OCI-LY1 (cell line): ENCODE data around the gene CRYL1.

Source experiments
- CTCF ChIP-seq: fragments of 200-600 bp; sonication (generic), shearing (Covaris generic); IDR thresholded peaks from 2 replicates; pipeline ENCODE4 v1.5.1; 2017; ENCODE audit warnings: mild to moderate bottlenecking, antibody characterized with exemption, low read length, moderate library complexity, mixed read lengths
- EZH2 ChIP-seq: fragments of 200-600 bp; sonication (generic), shearing (Covaris generic); IDR thresholded peaks from 2 replicates; pipeline ENCODE4 v1.8.0; 2017; ENCODE audit warnings: borderline replicate concordance, mixed run types, mild to moderate bottlenecking, antibody characterized with exemption, low read length, moderate library complexity, mixed read lengths

GRCh38 chr13:20366056-20366455 is 159.6 kb downstream of the CRYL1 start:
- no peak for TF ChIP-seq CTCF
- TF ChIP-seq EZH2 = no peak
